Endothelial cell of umbilical vein (primary cell): ENCODE results near the gene CES4A. TPM values are rescaled to one million over a fixed set of nuclear protein-coding genes. Genes with fewer than 3 reads are reported as not detected.

ENCODE experiments used
- BruUV-seq: library from RNA; stranded (reverse); fragments of 400-500 nt; replicated peaks from 2 replicates; lab custom pipeline; 2021; lab: Mats Ljungman, UMichigan
- CTCF ChIA-PET: fragments of 300-600, 350-600 bp; sonication (Branson Sonifier 250); formaldehyde crosslinking; loops from one replicate; lab custom pipeline; 2021; ENCODE audit warnings: antibody characterized with exemption, inconsistent platforms; lab: Charles Lee
- POLR2A ChIA-PET: fragments of 300-600, 350-600 bp; sonication (Branson Sonifier 250); formaldehyde crosslinking; loops from one replicate; lab custom pipeline; 2021; ENCODE audit warnings: antibody characterized with exemption, inconsistent platforms; lab: Charles Lee
- DNase-seq: peaks from one replicate; pipeline ENCODE4 v3.0.0-alpha.2; 2011; ENCODE audit warnings: low read depth, low spot score
- FAIRE-seq: peaks from 2 replicates; lab custom pipeline; 2011; peaks lifted over from hg19 to GRCh38; lab: Jason Lieb, UNC
- H2AFZ ChIP-seq: 2 replicates; pipeline ENCODE4 v1.6.0; 2012; ENCODE audit warnings: low read depth, low read length, control low read depth, inconsistent platforms
- H3K27ac ChIP-seq: 2 replicates; pipeline ENCODE4 v1.5.1; 2011; ENCODE audit warnings: low read depth, mild to moderate bottlenecking, control low read depth, low read length, moderate library complexity; ENCODE audit not compliant: insufficient read depth
- H3K27me3 ChIP-seq, 2 experiments: 2 replicates each; pipeline versions ENCODE4 v1.6.0 to v1.6.1; 2011; ENCODE audit warnings: low read length in 2 of 2, mixed read lengths in 1 of 2; ENCODE audit not compliant: control insufficient read depth in 2 of 2, insufficient read depth in 2 of 2
- H3K36me3 ChIP-seq, 2 experiments: 2 replicates in 1 of 2; 3 replicates in 1 of 2; pipeline ENCODE4 v1.5.1; 2011; ENCODE audit warnings: low read length in 2 of 2, mild to moderate bottlenecking in 1 of 2, moderate library complexity in 1 of 2; ENCODE audit not compliant: control insufficient read depth in 2 of 2, insufficient read depth in 2 of 2; ENCODE audit errors: extremely low read depth in 1 of 2
- H3K4me1 ChIP-seq: 3 replicates; pipeline ENCODE4 v1.5.1; 2011; ENCODE audit warnings: mild to moderate bottlenecking, low read length; ENCODE audit not compliant: control insufficient read depth, insufficient read depth; ENCODE audit errors: extremely low read depth
- H3K4me2 ChIP-seq: 2 replicates; pipeline ENCODE4 v1.6.1; 2011; ENCODE audit warnings: low read length, control low read depth, mixed read lengths; ENCODE audit not compliant: insufficient read depth
- H3K4me3 ChIP-seq, 3 experiments: fragments of 200-600 bp in 1 of 3; sonication (generic), shearing (Covaris generic) in 1 of 3; replicated peaks in 1 of 3; 2 replicates each; pipeline ENCODE4 v1.5.1; 2011 to 2016; ENCODE audit warnings: control low read depth in 3 of 3, low read length in 3 of 3, mild to moderate bottlenecking in 2 of 3, inconsistent platforms in 1 of 3, low read depth in 1 of 3, moderate library complexity in 1 of 3; ENCODE audit not compliant: insufficient read depth in 1 of 3
- H3K79me2 ChIP-seq: 2 replicates; pipeline ENCODE4 v1.6.0; 2012; ENCODE audit warnings: low read length, inconsistent platforms; ENCODE audit not compliant: control insufficient read depth, insufficient read depth
- H3K9ac ChIP-seq: replicated peaks from 2 replicates; pipeline ENCODE3; 2011; ENCODE audit warnings: low read length, control low read depth; ENCODE audit not compliant: insufficient read depth; ENCODE audit errors: extremely low read depth
- H3K9me1 ChIP-seq: replicated peaks from 3 replicates; pipeline ENCODE4 v1.6.0; 2011; ENCODE audit warnings: mild to moderate bottlenecking, low read length; ENCODE audit not compliant: control insufficient read depth, insufficient read depth; ENCODE audit errors: extremely low read depth
- H3K9me3 ChIP-seq: replicated peaks from 2 replicates; pipeline ENCODE4 v1.5.1; 2012; ENCODE audit warnings: low read length, inconsistent platforms; ENCODE audit not compliant: control insufficient read depth, insufficient read depth
- H4K20me1 ChIP-seq: replicated peaks from 2 replicates; pipeline ENCODE3; 2011; ENCODE audit warnings: mild to moderate bottlenecking, low read length; ENCODE audit not compliant: control insufficient read depth, insufficient read depth; ENCODE audit errors: extremely low read depth
- FOS ChIP-seq: IDR thresholded peaks from 2 replicates; pipeline ENCODE4 v1.6.1; 2011; ENCODE audit warnings: mild to moderate bottlenecking, low read length, moderate library complexity, borderline replicate concordance; ENCODE audit not compliant: insufficient read depth
- POLR2AphosphoS5 ChIP-seq: IDR thresholded peaks from 2 replicates; pipeline ENCODE4 v1.6.1; 2012; ENCODE audit warnings: low read depth, mild to moderate bottlenecking, control low read depth, low read length, moderate library complexity; ENCODE audit not compliant: insufficient read depth
- dilution Hi-C: fragments of 300-500 bp; cut with MboI; formaldehyde crosslinking; loops from one replicate; pipeline ENCODE4 v1.15.0; 2019; ENCODE audit warnings: low sequenced_read_pairs; ENCODE audit not compliant: extremely low pct_ligation_motif_present
- intact Hi-C: fragments of 100-400 bp; cut with micrococcal nuclease; formaldehyde crosslinking; loops from one replicate; pipeline ENCODE4 v1.10.0; 2022
- polyA plus RNA-seq, 4 experiments: library from polyadenylated mRNA; depleted of rRNA in 3 of 4; stranded (reverse) in 3 of 4; unstranded in 1 of 4; fragments of >200 nt; gene quantifications; 2 replicates each; pipeline versions ENCODE4 v1.2.1 to v1.2.3, GENCODE V29; 2011 to 2012; ENCODE audit warnings: missing spikeins in 1 of 4
- total RNA-seq: library from RNA; stranded (reverse); gene quantifications from 2 replicates; pipeline ENCODE4 v1.2.3, GENCODE V29; 2021
- TF ChIP-seq, protein P1 (sequence below), 2 donors: IDR thresholded peaks; 1 replicate in 1 of 2; 2 replicates in 1 of 2; pipeline ENCODE4 v1.5.1; 2011; ENCODE audit warnings: low read length in 2 of 2, mild to moderate bottlenecking in 2 of 2, moderate library complexity in 2 of 2, control low read depth in 1 of 2, inconsistent platforms in 1 of 2, low read depth in 1 of 2; ENCODE audit not compliant: insufficient read depth in 1 of 2; ENCODE audit errors: extremely low read depth in 1 of 2
- TF ChIP-seq, protein P2 (sequence below): IDR thresholded peaks from 2 replicates; pipeline ENCODE4 v1.6.1; 2011; ENCODE audit not compliant: insufficient read depth, insufficient read length

Gene CES4A
- total and polyA plus RNA-seq, 2 donors (not counting 3 experiments of a cell fraction or from before 2014, with no cell fraction given): 5.4 to 13.3 TPM

DNA sequence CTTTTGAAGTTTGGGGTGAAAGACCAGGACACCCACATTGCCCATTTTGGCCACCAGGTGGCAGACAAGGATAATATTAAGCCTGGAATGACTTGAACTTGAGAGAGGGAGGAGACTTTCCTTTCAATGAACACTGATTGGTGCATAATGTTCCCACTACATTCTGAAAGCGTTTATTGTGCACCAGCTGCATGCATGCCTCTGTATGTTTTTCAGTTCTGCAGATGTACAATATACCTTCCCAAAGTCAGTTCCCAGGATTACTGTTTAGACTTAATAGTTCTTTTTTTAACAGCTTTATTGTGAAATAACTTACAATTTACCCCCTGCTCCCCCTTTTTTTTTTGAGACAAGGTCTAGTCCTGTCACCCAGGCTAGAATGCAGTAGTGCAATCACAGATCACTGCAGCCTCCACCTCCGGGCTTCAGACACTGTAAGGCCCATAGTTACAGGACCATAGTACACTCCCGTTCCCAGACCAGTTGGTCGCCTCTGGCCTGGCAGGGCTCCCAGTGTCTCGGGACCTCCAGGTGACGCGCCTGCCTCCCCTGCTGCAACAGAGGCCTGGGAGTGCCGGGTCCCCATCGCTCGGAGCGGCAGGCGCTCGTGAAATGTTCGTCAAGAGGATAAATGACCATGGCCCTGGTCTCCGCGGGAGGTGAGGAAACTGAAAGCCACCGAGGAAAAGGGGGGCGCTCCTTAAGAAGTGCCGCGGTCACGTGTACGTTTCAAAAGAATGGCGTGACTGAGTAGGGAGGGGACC lies 40.9 kb upstream of the CES4A start:
- POLR2A ChIA-PET: no interaction called here
- dilution Hi-C loops: no loop called here
- no TSS peak for BruUV-seq

More for the DNA sequence above, 40.9 kb upstream of the CES4A start:
- Histone ChIP-seq H3K36me3 (peaks cover 0 to 9% of the 10 kb centered on the region in 2 experiments), H3K9me1 (no peaks in the 10 kb centered on the region), H3K4me1 (peaks cover 12% of the 10 kb centered on the region), H3K9ac (no peak overlapping the region), H3K27ac (no peak overlapping the region), H3K4me2 (peak overlapping the region; percentile 73), H2AFZ (peak overlapping the region; percentile 72), H3K27me3 (peaks cover 4 to 10% of the 10 kb centered on the region in 2 experiments), H4K20me1 (no peaks in the 10 kb centered on the region), H3K4me3 (peak overlapping the region; percentile 18 to 45 (median 33)), H3K79me2 (no peaks in the 10 kb centered on the region), H3K9me3 (no peaks in the 10 kb centered on the region)
- CTCF ChIA-PET: interaction anchor here (0.9 to 3.4 kb wide), 8 partner anchors 11 to 238 kb away, joined by 3 to 18 read pairs (median 4); partner anchors contain the start of gene CES3
- TF ChIP-seq POLR2AphosphoS5 (no peak), FOS (no peak)
- TF ChIP-seq, protein P1, sequence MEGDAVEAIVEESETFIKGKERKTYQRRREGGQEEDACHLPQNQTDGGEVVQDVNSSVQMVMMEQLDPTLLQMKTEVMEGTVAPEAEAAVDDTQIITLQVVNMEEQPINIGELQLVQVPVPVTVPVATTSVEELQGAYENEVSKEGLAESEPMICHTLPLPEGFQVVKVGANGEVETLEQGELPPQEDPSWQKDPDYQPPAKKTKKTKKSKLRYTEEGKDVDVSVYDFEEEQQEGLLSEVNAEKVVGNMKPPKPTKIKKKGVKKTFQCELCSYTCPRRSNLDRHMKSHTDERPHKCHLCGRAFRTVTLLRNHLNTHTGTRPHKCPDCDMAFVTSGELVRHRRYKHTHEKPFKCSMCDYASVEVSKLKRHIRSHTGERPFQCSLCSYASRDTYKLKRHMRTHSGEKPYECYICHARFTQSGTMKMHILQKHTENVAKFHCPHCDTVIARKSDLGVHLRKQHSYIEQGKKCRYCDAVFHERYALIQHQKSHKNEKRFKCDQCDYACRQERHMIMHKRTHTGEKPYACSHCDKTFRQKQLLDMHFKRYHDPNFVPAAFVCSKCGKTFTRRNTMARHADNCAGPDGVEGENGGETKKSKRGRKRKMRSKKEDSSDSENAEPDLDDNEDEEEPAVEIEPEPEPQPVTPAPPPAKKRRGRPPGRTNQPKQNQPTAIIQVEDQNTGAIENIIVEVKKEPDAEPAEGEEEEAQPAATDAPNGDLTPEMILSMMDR (IDR thresholded peaks at IDR 0.05; ENCODE audit: extremely low read depth in 1 of 2, insufficient read depth in 1 of 2, low read depth in 1 of 2, low read length in 2 of 2): peak; percentile 80 to 95
- TF ChIP-seq, protein P2, sequence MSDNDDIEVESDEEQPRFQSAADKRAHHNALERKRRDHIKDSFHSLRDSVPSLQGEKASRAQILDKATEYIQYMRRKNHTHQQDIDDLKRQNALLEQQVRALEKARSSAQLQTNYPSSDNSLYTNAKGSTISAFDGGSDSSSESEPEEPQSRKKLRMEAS: no peak
- DNase-seq (peak; percentile 90), FAIRE-seq (peak; percentile 97)
- intact Hi-C loops: loop anchor here (1.0 kb wide), 2 partner anchors 52 to 518 kb away; no protein-coding TSS in a partner anchor
